ENCODE data around the gene PARP15.

Gene PARP15

DNA sequence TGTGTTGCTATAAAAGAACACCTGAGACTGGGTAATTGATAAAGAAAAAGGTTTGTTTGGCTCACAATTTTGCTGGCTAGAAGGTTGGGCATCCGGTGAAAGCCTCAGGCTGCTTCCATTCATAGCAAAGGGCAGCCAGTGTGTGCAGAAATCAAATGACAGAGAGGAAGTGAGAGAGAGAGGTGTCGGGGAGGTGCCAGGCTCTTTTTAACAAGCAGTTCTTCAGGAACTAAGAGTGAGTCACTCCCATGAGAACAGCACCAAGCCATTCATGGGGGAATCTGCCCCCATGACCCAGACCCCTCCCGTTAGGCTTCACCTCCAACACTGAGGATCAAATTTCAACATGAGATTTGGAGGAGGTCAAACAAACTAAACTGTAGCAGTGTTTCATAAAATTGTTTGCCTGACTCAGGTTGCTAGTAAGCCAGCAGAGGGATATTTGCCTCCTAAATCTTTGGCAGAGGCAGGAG lies 4.5 kb upstream of the PARP15 start:
- DNase-seq (ENCODE audit: low read depth), result no peak

- DNase-seq (ENCODE audit: low read depth), result no peak
Measured at GRCh38 chr3:122576174-122576940, 1.1 kb upstream of the PARP15 start.

DNA sequence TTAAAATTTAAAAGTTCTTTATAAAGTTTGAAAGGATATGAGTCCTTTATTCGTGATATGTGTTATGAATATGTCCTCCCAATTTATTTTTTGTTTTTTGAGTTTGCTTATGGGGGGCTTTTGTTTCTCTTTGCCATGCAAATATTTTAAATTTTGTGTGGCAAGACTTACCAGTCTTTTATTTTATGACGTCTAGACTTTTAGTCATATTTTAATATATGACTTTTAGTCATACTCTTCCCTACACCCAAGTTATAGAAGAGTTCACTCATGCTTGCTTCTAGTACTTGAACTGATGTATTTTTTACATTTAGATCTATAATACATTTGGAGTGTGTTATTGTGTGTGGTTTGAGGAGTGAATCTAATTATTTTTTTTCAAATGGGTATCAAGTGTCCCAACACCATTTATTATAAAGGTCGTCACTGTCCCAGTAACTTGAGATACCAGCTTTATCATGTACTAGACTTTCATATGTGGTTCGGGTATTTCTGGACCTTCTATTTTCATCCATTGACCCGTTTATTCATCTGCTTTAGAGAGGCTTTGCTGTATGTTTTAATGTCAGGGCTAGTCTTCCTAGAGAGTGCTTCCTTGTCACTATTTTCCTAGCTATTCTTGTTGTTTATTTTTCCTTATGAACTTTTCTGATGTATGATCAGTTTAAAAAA lies 755 bp downstream of the PARP15 start:
- no peak for DNase-seq (ENCODE audit: low read depth)

- DNase-seq (ENCODE audit: low read depth), result no peak
Measured at GRCh38 chr3:122580470-122580869, 3.0 kb downstream of the PARP15 start.

DNA sequence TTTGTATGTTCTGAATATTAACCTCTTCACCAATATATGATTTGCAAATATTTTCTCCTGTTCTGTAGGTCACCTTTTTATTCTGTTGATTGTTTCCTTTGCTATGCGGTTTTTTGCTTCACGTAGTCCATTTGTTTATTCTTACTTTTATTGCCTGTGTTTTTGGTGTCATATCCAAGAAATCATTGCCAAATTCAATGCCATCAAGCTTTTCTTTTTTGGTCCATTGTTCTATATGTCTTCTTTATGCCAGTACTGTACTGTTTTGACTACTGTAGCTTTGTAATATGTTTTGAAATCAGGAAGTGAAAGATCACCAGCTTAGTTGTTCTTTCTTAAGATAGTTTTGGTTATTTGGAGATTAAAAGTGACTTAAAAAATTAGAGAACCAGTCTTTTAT lies 4.2 kb downstream of the PARP15 start:
- DNase-seq (ENCODE audit: low read depth), result no peak

GRCh38 chr3:122582390-122582789 lies 4.9 kb downstream of the PARP15 start:
- DNase-seq (ENCODE audit: low read depth), result no peak

DNA sequence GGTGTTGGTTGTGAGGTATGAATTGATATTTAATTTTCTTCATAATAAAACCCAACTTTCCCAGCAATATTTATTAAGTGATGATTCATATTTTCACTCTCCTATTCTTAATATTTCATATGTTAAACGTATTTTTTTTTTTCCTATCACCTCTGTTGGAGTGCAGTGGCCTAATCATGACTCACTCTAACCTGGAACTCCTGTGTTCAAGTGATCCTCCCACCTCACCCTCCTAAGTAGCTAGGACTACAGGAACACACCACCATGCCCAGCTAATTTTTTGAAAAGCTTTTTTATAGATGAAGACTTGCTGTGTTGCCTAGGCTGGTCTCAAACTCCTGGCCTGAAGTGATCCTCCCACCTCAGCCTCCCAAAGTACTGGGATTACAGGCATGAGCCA lies 8.6 kb downstream of the PARP15 start:
- DNase-seq (ENCODE audit: low read depth), result no peak

GRCh38 chr3:122586773-122587485 lies 9.5 kb downstream of the PARP15 start:
- no peak for DNase-seq (ENCODE audit: low read depth)

- DNase-seq (ENCODE audit: low read depth), result no peak
Measured at GRCh38 chr3:122587572-122587971, 10.1 kb downstream of the PARP15 start.

GRCh38 chr3:122589297-122589696 lies 11.8 kb downstream of the PARP15 start:
- DNase-seq (ENCODE audit: low read depth), result no peak

DNA sequence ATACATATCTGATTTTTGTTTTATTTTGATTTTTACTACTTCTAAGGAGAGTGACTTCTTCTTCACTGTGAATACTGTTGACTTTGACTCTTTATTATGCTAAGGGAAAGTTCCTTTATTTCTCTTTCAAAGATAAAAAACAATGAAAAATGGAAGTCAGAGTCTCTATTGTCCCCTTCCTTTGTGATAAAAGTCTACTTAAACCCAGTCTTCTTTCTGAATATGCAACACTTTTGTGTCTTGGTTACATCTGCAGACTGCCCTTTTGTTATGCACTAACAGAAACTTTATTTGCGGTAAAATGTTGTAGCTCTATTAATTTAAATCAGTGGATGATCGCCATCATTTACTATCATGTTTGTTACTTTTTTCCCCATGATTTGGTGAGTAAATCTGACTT lies 13.2 kb downstream of the PARP15 start:
- no peak for DNase-seq (ENCODE audit: low read depth)

DNA sequence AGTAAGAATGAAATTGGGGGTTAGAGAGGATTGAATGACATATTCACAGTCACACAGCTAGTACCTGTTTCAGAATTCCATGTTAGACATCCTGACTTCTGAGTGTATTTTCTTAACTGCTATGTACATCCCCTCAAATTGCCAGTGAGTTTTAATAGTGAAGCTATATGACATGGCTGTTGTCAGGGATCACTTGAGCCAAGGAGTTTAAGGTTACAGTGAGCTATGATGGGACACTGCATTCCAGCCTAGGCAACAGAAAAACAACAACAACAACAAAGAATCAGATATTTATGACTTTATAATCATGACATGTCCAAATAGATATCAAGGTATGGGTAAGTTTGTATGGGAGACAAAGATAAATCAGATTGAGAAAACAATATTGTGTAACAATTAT lies 16.6 kb downstream of the PARP15 start:
- DNase-seq (ENCODE audit: low read depth), result no peak

- DNase-seq (ENCODE audit: low read depth), result no peak
Measured at GRCh38 chr3:122598151-122598550, 20.7 kb downstream of the PARP15 start.

- DNase-seq (ENCODE audit: low read depth), result no peak
Measured at GRCh38 chr3:122598556-122598955, 21.1 kb downstream of the PARP15 start.

GRCh38 chr3:122602011-122602710 lies 24.7 kb downstream of the PARP15 start:
- no peak for DNase-seq (ENCODE audit: low read depth)

DNA sequence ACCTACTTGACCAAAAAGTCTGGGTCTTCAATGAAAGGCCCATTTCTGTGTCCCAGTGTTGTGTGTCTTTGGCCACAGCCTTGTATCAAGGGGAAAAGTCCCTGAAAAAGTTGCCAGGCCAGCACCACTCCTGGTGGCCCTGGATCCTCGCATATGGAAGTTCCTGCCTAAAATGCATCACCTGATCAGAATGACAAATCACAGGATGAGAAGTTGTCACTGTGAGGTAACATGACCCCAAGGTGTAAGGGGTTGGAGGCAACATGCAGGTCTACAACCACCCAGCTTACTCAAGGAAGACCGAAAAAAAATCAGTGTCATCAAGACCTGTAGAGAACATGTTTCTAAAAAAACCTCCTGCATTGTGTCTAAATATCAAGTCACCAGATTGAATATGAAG lies 25.6 kb downstream of the PARP15 start:
- DNase-seq (ENCODE audit: low read depth), result no peak

DNA sequence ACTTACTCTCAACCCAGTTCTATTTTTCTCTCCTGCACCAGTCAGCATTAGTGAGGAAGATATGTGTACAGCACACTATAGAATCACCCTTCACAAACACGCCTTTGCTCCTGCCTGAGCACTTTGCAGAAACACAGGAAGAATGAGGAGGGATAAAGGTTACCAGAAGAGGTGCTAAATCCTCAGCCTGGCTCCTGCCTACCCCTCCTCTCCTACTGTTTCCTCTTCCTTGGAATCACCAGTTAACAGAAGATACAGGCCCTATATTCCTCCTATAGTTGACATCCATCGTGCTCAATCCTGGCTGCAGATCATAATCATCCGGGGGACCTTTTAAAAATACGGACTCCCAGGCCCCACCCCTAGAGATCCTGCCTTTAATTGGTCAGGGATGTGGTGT lies 28.9 kb downstream of the PARP15 start:
- DNase-seq (ENCODE audit: low read depth), result no peak

GRCh38 chr3:122608916-122609315 lies 31.5 kb downstream of the PARP15 start:
- DNase-seq (ENCODE audit: low read depth), result no peak

- DNase-seq (ENCODE audit: low read depth), result no peak
Measured at GRCh38 chr3:122609798-122610559, 32.5 kb downstream of the PARP15 start.

- DNase-seq (ENCODE audit: low read depth), result no peak
Measured at GRCh38 chr3:122612696-122613095, 35.2 kb downstream of the PARP15 start.

- no peak for DNase-seq (ENCODE audit: low read depth)
Measured at GRCh38 chr3:122615303-122615702, 37.9 kb downstream of the PARP15 start.

- DNase-seq (ENCODE audit: low read depth), result no peak
Measured at GRCh38 chr3:122618614-122619013, 41.2 kb downstream of the PARP15 start.
